Measurements from ENCODE around the gene POLE.

- TF ChIP-seq CTCF (IDR thresholded peaks at IDR 0.05; ENCODE audit: poor library complexity): no peak
- no peak for TF ChIP-seq EZH2phosphoT487 (IDR thresholded peaks at IDR 0.05; ENCODE audit: low read depth, severe bottlenecking, unreplicated experiment)
- no peak for TF ChIP-seq EZH2 (IDR thresholded peaks at IDR 0.05; ENCODE audit: borderline replicate concordance)
Measured at GRCh38 chr12:132602572-132603239, 84.4 kb downstream of the POLE start.

Data from hepatocyte (in vitro differentiated cells).